ENCODE results near the gene STARD5. TPM values are rescaled to one million over a fixed set of nuclear protein-coding genes. Genes with fewer than 3 reads are reported as not detected.

Gene STARD5
- total RNA-seq, 1 donor from 2014 or later = 5.8 TPM

DNA sequence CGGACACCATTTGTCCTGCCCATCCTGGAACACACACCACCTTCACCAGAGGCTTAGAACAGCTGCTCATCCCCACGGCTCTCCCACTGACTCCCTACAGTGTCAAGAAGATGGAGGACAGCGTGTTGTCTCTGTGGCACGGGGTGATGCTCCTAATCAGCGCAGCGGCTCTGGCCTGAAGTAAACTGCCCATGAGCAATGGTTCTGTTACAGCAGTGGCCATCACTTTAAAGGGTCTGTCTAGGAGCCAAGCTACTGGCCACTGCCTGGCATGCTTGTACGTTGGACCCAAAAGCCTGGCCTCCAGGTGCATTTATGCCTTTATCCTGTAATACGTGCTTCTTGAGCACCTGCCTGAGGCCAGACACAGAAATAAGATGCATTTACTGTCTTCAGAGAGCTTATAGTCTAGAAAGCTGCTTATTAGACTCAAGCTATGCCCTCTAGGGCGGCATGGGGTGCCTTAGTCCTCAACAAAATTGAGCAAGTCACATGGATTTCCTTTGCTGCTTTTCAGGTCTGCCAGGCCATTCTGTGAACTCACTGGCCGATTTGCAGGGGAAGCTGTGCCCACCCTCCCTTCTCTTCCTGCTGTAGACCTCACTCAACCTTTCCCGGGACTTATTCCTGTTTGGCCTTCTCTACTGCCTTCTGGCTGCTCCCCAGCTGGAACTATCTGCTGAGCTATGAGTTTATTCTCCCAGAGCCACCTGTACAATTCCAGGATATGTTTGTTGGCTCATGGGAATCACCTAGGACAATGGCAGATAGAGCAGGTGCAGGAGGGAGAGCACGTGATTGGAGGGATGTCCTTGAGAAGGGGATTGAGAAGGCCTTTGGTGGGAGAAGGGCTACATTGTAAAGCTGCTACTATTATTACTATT lies 51.9 kb downstream of the STARD5 start:
- Mint-ChIP-seq H3K9me3 (peaks cover 5% of the 10 kb centered on the region), H3K27ac (no peak overlapping the region), H3K36me3 (peaks cover 5% of the 10 kb centered on the region), H3K27me3 (ENCODE audit: low read depth) (peaks cover 41% of the 10 kb centered on the region), H3K4me1 (peaks cover 4% of the 10 kb centered on the region), H3K4me3 (no peak overlapping the region)
- TF ChIP-seq, protein P1, sequence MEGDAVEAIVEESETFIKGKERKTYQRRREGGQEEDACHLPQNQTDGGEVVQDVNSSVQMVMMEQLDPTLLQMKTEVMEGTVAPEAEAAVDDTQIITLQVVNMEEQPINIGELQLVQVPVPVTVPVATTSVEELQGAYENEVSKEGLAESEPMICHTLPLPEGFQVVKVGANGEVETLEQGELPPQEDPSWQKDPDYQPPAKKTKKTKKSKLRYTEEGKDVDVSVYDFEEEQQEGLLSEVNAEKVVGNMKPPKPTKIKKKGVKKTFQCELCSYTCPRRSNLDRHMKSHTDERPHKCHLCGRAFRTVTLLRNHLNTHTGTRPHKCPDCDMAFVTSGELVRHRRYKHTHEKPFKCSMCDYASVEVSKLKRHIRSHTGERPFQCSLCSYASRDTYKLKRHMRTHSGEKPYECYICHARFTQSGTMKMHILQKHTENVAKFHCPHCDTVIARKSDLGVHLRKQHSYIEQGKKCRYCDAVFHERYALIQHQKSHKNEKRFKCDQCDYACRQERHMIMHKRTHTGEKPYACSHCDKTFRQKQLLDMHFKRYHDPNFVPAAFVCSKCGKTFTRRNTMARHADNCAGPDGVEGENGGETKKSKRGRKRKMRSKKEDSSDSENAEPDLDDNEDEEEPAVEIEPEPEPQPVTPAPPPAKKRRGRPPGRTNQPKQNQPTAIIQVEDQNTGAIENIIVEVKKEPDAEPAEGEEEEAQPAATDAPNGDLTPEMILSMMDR (IDR thresholded peaks at IDR 0.05; ENCODE audit: unreplicated experiment) = no peak
- no peak for DNase-seq (ENCODE audit: low spot score in 2 of 2, unreplicated experiment in 2 of 2)

- TF ChIP-seq, protein P1 (IDR thresholded peaks at IDR 0.05; ENCODE audit: unreplicated experiment) = no peak
- peaks cover 41% of the 10 kb centered on the region for H3K27me3 Mint-ChIP-seq (ENCODE audit: low read depth)
- no peak for DNase-seq (ENCODE audit: low spot score in 2 of 2, unreplicated experiment in 2 of 2)
- H3K27ac Mint-ChIP-seq = no peak overlapping the region
- no peak overlapping the region for H3K4me3 Mint-ChIP-seq
- H3K4me1 Mint-ChIP-seq = peaks cover 7% of the 10 kb centered on the region
- H3K36me3 Mint-ChIP-seq = no peaks in the 10 kb centered on the region
- H3K9me3 Mint-ChIP-seq = no peaks in the 10 kb centered on the region
These were observed 53.0 kb downstream of the STARD5 start for GRCh38 chr15:81270781-81271491.

- H3K4me3 Mint-ChIP-seq = no peak overlapping the region
- peaks cover 45% of the 10 kb centered on the region for H3K27me3 Mint-ChIP-seq (ENCODE audit: low read depth)
- no peaks in the 10 kb centered on the region for H3K36me3 Mint-ChIP-seq
- no peak overlapping the region for H3K27ac Mint-ChIP-seq
- H3K9me3 Mint-ChIP-seq = no peaks in the 10 kb centered on the region
- peaks cover 13% of the 10 kb centered on the region for H3K4me1 Mint-ChIP-seq
- TF ChIP-seq, protein P1 (IDR thresholded peaks at IDR 0.05; ENCODE audit: unreplicated experiment) = no peak
- DNase-seq (ENCODE audit: low spot score in 2 of 2, unreplicated experiment in 2 of 2) = no peak
These were observed 53.8 kb downstream of the STARD5 start for GRCh38 chr15:81270188-81270587.

- H3K9me3 Mint-ChIP-seq = no peaks in the 10 kb centered on the region
- peaks cover 48% of the 10 kb centered on the region for H3K27me3 Mint-ChIP-seq (ENCODE audit: low read depth)
- DNase-seq (ENCODE audit: low spot score in 2 of 2, unreplicated experiment in 2 of 2) = no peak
- peaks cover 10% of the 10 kb centered on the region for H3K4me1 Mint-ChIP-seq
- H3K4me3 Mint-ChIP-seq = no peak overlapping the region
- TF ChIP-seq, protein P1 (IDR thresholded peaks at IDR 0.05; ENCODE audit: unreplicated experiment) = no peak
- H3K36me3 Mint-ChIP-seq = no peaks in the 10 kb centered on the region
- H3K27ac Mint-ChIP-seq = no peak overlapping the region
These were observed 54.9 kb downstream of the STARD5 start for GRCh38 chr15:81268881-81269601.

DNA sequence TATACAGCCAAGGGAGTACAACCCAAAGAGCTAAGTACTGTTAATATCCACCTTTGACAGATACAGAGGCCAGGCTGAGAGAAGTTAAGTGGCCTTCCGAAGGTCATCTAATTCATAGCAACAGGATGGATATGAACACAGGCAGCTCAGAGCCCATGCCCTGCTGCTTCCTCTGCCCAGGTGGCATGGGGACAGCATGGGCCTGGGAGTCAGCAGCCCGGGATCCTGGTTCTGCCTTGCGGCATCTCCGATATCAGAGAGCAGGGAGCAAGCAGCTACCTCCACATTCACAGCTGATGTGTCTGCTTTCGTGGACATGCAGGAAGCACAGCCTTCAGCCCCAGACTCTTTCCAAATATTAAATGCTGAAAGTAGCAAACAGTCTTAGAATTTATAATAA lies 55.6 kb downstream of the STARD5 start:
- no peak overlapping the region for H3K27ac Mint-ChIP-seq
- DNase-seq (ENCODE audit: low spot score in 2 of 2, unreplicated experiment in 2 of 2) = no peak
- TF ChIP-seq, protein P1 (IDR thresholded peaks at IDR 0.05; ENCODE audit: unreplicated experiment) = no peak
- no peaks in the 10 kb centered on the region for H3K36me3 Mint-ChIP-seq
- peaks cover 45% of the 10 kb centered on the region for H3K27me3 Mint-ChIP-seq (ENCODE audit: low read depth)
- no peak overlapping the region for H3K4me3 Mint-ChIP-seq
- peaks cover 10% of the 10 kb centered on the region for H3K4me1 Mint-ChIP-seq
- no peaks in the 10 kb centered on the region for H3K9me3 Mint-ChIP-seq

Measured in mesothelial cell of epicardium (in vitro differentiated cells).